Liver (tissue), 9 donors: ENCODE data around the gene LCA5. TPM values are rescaled to one million over a fixed set of nuclear protein-coding genes. Genes with fewer than 3 reads are reported as not detected.

Experiments
- DNase-seq: peaks from one replicate; pipeline ENCODE4 v3.0.0-alpha.2; 2017; ENCODE audit warnings: low spot score
- H3K27ac ChIP-seq, 2 donors: one replicate each; pipeline ENCODE4 v1.7.0; 2013; ENCODE audit warnings: inconsistent platforms in 2 of 2, low read length in 2 of 2, control low read depth in 1 of 2, low read depth in 1 of 2, mild to moderate bottlenecking in 1 of 2
- H3K27me3 ChIP-seq, 4 donors: one replicate each; pipeline versions ENCODE4 v1.6.1 to v1.7.0; 2013; ENCODE audit warnings: low read length in 3 of 4, inconsistent platforms in 1 of 4, mild to moderate bottlenecking in 1 of 4, moderate library complexity in 1 of 4; ENCODE audit not compliant: control insufficient read depth in 4 of 4, insufficient read depth in 4 of 4
- H3K36me3 ChIP-seq, 4 donors: one replicate each; pipeline versions ENCODE4 v1.6.1 to v1.7.0; 2013; ENCODE audit warnings: low read length in 3 of 4, mild to moderate bottlenecking in 3 of 4, low read depth in 1 of 4, moderate library complexity in 1 of 4; ENCODE audit not compliant: control insufficient read depth in 4 of 4, insufficient read depth in 3 of 4
- H3K4me1 ChIP-seq, 4 donors: one replicate each; pipeline versions ENCODE4 v1.6.1 to v1.7.0; 2013; ENCODE audit warnings: low read length in 3 of 4, mild to moderate bottlenecking in 3 of 4, moderate library complexity in 1 of 4; ENCODE audit not compliant: control insufficient read depth in 4 of 4, insufficient read depth in 4 of 4
- H3K4me3 ChIP-seq, 3 donors: one replicate each; pipeline versions ENCODE4 v1.6.1 to v1.7.0; 2013; ENCODE audit warnings: low read length in 3 of 3, control low read depth in 1 of 3, low read depth in 1 of 3, mild to moderate bottlenecking in 1 of 3
- H3K9ac ChIP-seq, 2 donors: one replicate each; pipeline ENCODE4 v1.7.0; 2013; ENCODE audit warnings: low read length in 2 of 2, mild to moderate bottlenecking in 2 of 2, moderate library complexity in 2 of 2, control low read depth in 1 of 2, low read depth in 1 of 2
- H3K9me3 ChIP-seq, 4 donors: one replicate each; pipeline versions ENCODE4 v1.6.1 to v1.7.0; 2013; ENCODE audit warnings: low read length in 3 of 4; ENCODE audit not compliant: control insufficient read depth in 4 of 4
- CTCF ChIP-seq: fragments of 150-350 bp; IDR thresholded peaks from 2 replicates; pipeline ENCODE4 v1.5.1; 2017; ENCODE audit warnings: improper control_type of control experiment, low read depth, low read length; ENCODE audit not compliant: missing input control
- EGR1 ChIP-seq, 2 donors: IDR thresholded peaks; 2 replicates each; pipeline ENCODE4 v1.6.1; 2016 to 2018; ENCODE audit warnings: antibody characterized with exemption in 2 of 2, low read depth in 2 of 2
- FOXA1 ChIP-seq: IDR thresholded peaks from 2 replicates; pipeline ENCODE4 v1.6.1; 2016; ENCODE audit warnings: antibody characterized with exemption
- FOXA2 ChIP-seq: IDR thresholded peaks from 2 replicates; pipeline ENCODE4 v1.6.1; 2016; ENCODE audit warnings: antibody characterized with exemption
- GABPA ChIP-seq, 2 donors: IDR thresholded peaks in 1 of 2; conservative IDR thresholded peaks in 1 of 2; 2 replicates each; pipeline ENCODE4 v1.6.1; 2016; ENCODE audit warnings: antibody characterized with exemption in 2 of 2, mild to moderate bottlenecking in 1 of 2, moderate library complexity in 1 of 2
- HNF4A ChIP-seq, 2 donors: conservative IDR thresholded peaks; 2 replicates each; pipeline ENCODE4 v1.6.1; 2016; ENCODE audit warnings: antibody characterized with exemption in 2 of 2, mild to moderate bottlenecking in 2 of 2
- HNF4G ChIP-seq: IDR thresholded peaks from 2 replicates; pipeline ENCODE4 v1.6.1; 2016; ENCODE audit warnings: antibody characterized with exemption
- JUND ChIP-seq, 2 donors: IDR thresholded peaks; 2 replicates each; pipeline ENCODE4 v1.6.1; 2016; ENCODE audit warnings: antibody characterized with exemption in 2 of 2
- MAX ChIP-seq: IDR thresholded peaks from 2 replicates; pipeline ENCODE4 v1.6.1; 2016; ENCODE audit warnings: antibody characterized with exemption
- NR2F2 ChIP-seq: IDR thresholded peaks from 2 replicates; pipeline ENCODE4 v1.6.1; 2016; ENCODE audit warnings: antibody characterized with exemption
- RAD21 ChIP-seq, 2 donors: IDR thresholded peaks; 2 replicates each; pipeline ENCODE4 v1.6.1; 2016; ENCODE audit warnings: antibody characterized with exemption in 2 of 2, mild to moderate bottlenecking in 2 of 2
- REST ChIP-seq: IDR thresholded peaks from 2 replicates; pipeline ENCODE4 v1.6.1; 2016; ENCODE audit warnings: antibody characterized with exemption, mild to moderate bottlenecking
- RXRA ChIP-seq, 2 donors: IDR thresholded peaks; 2 replicates each; pipeline ENCODE4 v1.6.1; 2017 to 2018; ENCODE audit warnings: antibody characterized with exemption in 2 of 2, mild to moderate bottlenecking in 1 of 2
- SP1 ChIP-seq: IDR thresholded peaks from 2 replicates; pipeline ENCODE4 v1.6.1; 2018; ENCODE audit warnings: antibody characterized with exemption, mild to moderate bottlenecking
- TAF1 ChIP-seq: conservative IDR thresholded peaks from 2 replicates; pipeline ENCODE4 v1.6.1; 2016; ENCODE audit warnings: antibody characterized with exemption, mild to moderate bottlenecking
- YY1 ChIP-seq: IDR thresholded peaks from 2 replicates; pipeline ENCODE4 v1.6.1; 2016; ENCODE audit warnings: antibody characterized with exemption, mild to moderate bottlenecking
- ZBTB33 ChIP-seq: IDR thresholded peaks from 2 replicates; pipeline ENCODE4 v1.6.1; 2016; ENCODE audit warnings: antibody characterized with exemption
- WGBS: extraction: QIAGEN DNeasy Blood & Tissue Kit; methylation state at CpG from one replicate; pipeline ENCODE4 v1.1.7; 2013; 5-methylcytosine and 5-hydroxymethylcytosine counted together
- polyA plus RNA-seq, 2 donors: library from polyadenylated mRNA; stranded (reverse) in 1 of 2; unstranded in 1 of 2; fragments of 200-250 nt in 1 of 2; fragments of >200 nt in 1 of 2; fragmentation: Nextera tagmentation in 1 of 2; extraction: Ambion mirVana in 1 of 2; gene quantifications; one replicate each; pipeline versions ENCODE4 v1.2.1 to v1.2.3, GENCODE V29; 2013 to 2015
- total RNA-seq, 2 donors: library from RNA; depleted of rRNA; stranded (reverse); fragments of >200 nt; gene quantifications; one replicate each; pipeline ENCODE4 v1.2.3, GENCODE V29; 2014
- TF ChIP-seq, protein P1 (sequence below): IDR thresholded peaks from 2 replicates; pipeline ENCODE4 v1.6.1; 2016; ENCODE audit warnings: antibody characterized with exemption
- donor health status: healthy.
- donor health status: healthy.
- donor health status: healthy.
- donor health status: healthy.
- donor health status: healthy.

LCA5 gene
- total and polyA plus RNA-seq, 4 donors, result 0.39 to 1.8 (median 0.65) TPM

GRCh38 chr6:79468116-79468515, 69.1 kb downstream of the LCA5 start:
- TF ChIP-seq, protein P1, sequence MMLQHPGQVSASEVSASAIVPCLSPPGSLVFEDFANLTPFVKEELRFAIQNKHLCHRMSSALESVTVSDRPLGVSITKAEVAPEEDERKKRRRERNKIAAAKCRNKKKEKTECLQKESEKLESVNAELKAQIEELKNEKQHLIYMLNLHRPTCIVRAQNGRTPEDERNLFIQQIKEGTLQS, result no peak
- no peak for TF ChIP-seq GABPA (IDR thresholded peaks at IDR 0.05 in 1 of 2, conservative IDR thresholded peaks at IDR 0.05 in 1 of 2)
- TF ChIP-seq RAD21 (IDR thresholded peaks at IDR 0.05), result no peak
- no peak for TF ChIP-seq HNF4A (conservative IDR thresholded peaks at IDR 0.05)
- no peak for TF ChIP-seq TAF1
- TF ChIP-seq NR2F2, result no peak
- TF ChIP-seq CTCF, result no peak
- TF ChIP-seq MAX, result no peak
- TF ChIP-seq SP1, result no peak
- TF ChIP-seq YY1, result no peak
- TF ChIP-seq HNF4G, result no peak
- no peak for TF ChIP-seq REST
- TF ChIP-seq EGR1 (IDR thresholded peaks at IDR 0.05; ENCODE audit: low read depth in 2 of 2), result no peak
- TF ChIP-seq ZBTB33, result no peak
- H3K4me1 ChIP-seq, result no peaks in the 10 kb centered on the region
- no peak overlapping the region for H3K4me3 ChIP-seq
- 34% methylated on average over 2 of the region's 2 CpGs for WGBS
- H3K9ac ChIP-seq, result no peak overlapping the region
- no peak for DNase-seq
- no peaks in the 10 kb centered on the region for H3K9me3 ChIP-seq
- H3K27ac ChIP-seq, result no peak overlapping the region
- H3K36me3 ChIP-seq, result no peaks in the 10 kb centered on the region
- H3K27me3 ChIP-seq, result no peaks in the 10 kb centered on the region

GRCh38 chr6:79467716-79468115, 69.5 kb downstream of the LCA5 start:
- no peak for DNase-seq
- 7% methylated on average over 2 of the region's 2 CpGs for WGBS
- no peak for TF ChIP-seq ZBTB33
- TF ChIP-seq RXRA (IDR thresholded peaks at IDR 0.05), result no peak
- TF ChIP-seq SP1, result no peak
- TF ChIP-seq GABPA (IDR thresholded peaks at IDR 0.05 in 1 of 2, conservative IDR thresholded peaks at IDR 0.05 in 1 of 2), result no peak
- TF ChIP-seq FOXA1, result no peak
- no peak for TF ChIP-seq MAX
- no peak for TF ChIP-seq NR2F2
- no peak for TF ChIP-seq TAF1
- TF ChIP-seq JUND (IDR thresholded peaks at IDR 0.05), result no peak
- TF ChIP-seq YY1, result no peak
- TF ChIP-seq EGR1 (IDR thresholded peaks at IDR 0.05; ENCODE audit: low read depth in 2 of 2), result no peak
- TF ChIP-seq HNF4G, result no peak
- TF ChIP-seq REST, result no peak
- no peak for TF ChIP-seq FOXA2

More at GRCh38 chr6:79467716-79468115, 69.5 kb downstream of the LCA5 start:
- H3K36me3 ChIP-seq, result no peaks in the 10 kb centered on the region
- H3K4me1 ChIP-seq, result no peaks in the 10 kb centered on the region
- H3K9me3 ChIP-seq, result no peaks in the 10 kb centered on the region
- H3K27ac ChIP-seq, result no peak overlapping the region
- no peaks in the 10 kb centered on the region for H3K27me3 ChIP-seq
- H3K9ac ChIP-seq, result no peak overlapping the region
- H3K4me3 ChIP-seq, result no peak overlapping the region
